GM13977 (cell line): Measurements from ENCODE around the gene THBS3.
A peak's percentile ranks its signal among the peaks of the same experiment; 100 is the strongest.

Experiments used
- DNase-seq: peaks from one replicate; pipeline ENCODE4 v3.0.0; 2012; ENCODE audit warnings: low spot score
- CTCF ChIP-seq: IDR thresholded peaks from 2 replicates; pipeline ENCODE4 v1.5.1; 2012; ENCODE audit warnings: mild to moderate bottlenecking, control low read depth; ENCODE audit not compliant: insufficient read depth; ENCODE audit errors: extremely low read depth, missing control alignments
- in situ Hi-C: fragments of 300-500 bp; cut with MboI; formaldehyde crosslinking; loops from one replicate; pipeline ENCODE4 v1.12.0; 2022; ENCODE audit warnings: low sequenced_read_pairs, low pct_unique_long_range_greater_than_20kb, mixed read lengths, inconsistent platforms; ENCODE audit not compliant: unreplicated experiment

Gene THBS3

GRCh38 chr1:155207806-155208540 is at the start of gene THBS3:
Gene THBS3, minus strand, starts transcription at chr1:155207897. Its CDS starts 21 bp downstream, at chr1:155207876.
- no peak for TF ChIP-seq CTCF
- in situ Hi-C loops = no loop called here
- DNase-seq = no peak

GRCh38 chr1:155256058-155256852 is 48.6 kb upstream of the THBS3 start:
- in situ Hi-C loops = loop anchor here (25.0 kb wide), 1 partner anchor 331 kb away; no protein-coding TSS in a partner anchor
- DNase-seq = no peak
- no peak for TF ChIP-seq CTCF

- DNase-seq = peak; percentile 93
- in situ Hi-C loops = loop anchor here (25.0 kb wide), 1 partner anchor 332 kb away; no protein-coding TSS in a partner anchor
- no peak for TF ChIP-seq CTCF
These were observed 47.7 kb upstream of the THBS3 start, which contains the start of gene ENTREP3 for GRCh38 chr1:155255243-155256007. Gene ENTREP3, minus strand, starts transcription at chr1:155255483. Its CDS starts 606 bp downstream, at chr1:155254877.

- TF ChIP-seq CTCF = no peak
- in situ Hi-C loops = loop anchor here (25.0 kb wide), 1 partner anchor 333 kb away; no protein-coding TSS in a partner anchor
- no peak for DNase-seq
These were observed 47.1 kb upstream of the THBS3 start for GRCh38 chr1:155254714-155255242.

- DNase-seq = no peak
- TF ChIP-seq CTCF = no peak
- in situ Hi-C loops = loop anchor here (25.0 kb wide), 1 partner anchor 333 kb away; no protein-coding TSS in a partner anchor
These were observed 46.6 kb upstream of the THBS3 start for GRCh38 chr1:155254228-155254713.
